ENCODE measurements around the gene ZNF526. TPM values are rescaled to one million over a fixed set of nuclear protein-coding genes. Genes with fewer than 3 reads are reported as not detected.

ZNF526 gene
- total RNA-seq, 4 donors from 2014 or later = 4.6 to 7.9 (median 6.8) TPM

GRCh38 chr19:42276821-42277220 is 56.7 kb downstream of the ZNF526 start:
- TF ChIP-seq CTCF (IDR thresholded peaks at IDR 0.05) = no peak
- TF ChIP-seq POLR2A (IDR thresholded peaks at IDR 0.05) = no peak
- no peaks in the 10 kb centered on the region for H3K9me3 ChIP-seq
- peaks cover 32 to 38% of the 10 kb centered on the region in 2 donors for H3K4me1 ChIP-seq
- no peak overlapping the region for H3K27ac ChIP-seq
- H3K36me3 ChIP-seq = peaks cover 28 to 29% of the 10 kb centered on the region in 2 donors
- 82% methylated on average over 4 of the region's 4 CpGs for WGBS, 2 donors
- intact Hi-C loops (cut with DNase I) = no loop called here
- no peak for DNase-seq
- no peak overlapping the region for H3K4me3 ChIP-seq (replicated peaks in 1 of 3)
- H3K27me3 ChIP-seq = no peaks in the 10 kb centered on the region

Other genes with a start within 250 kb of the ZNF526 start
- under 1 TPM in 1 of 4 donors, not detected in 3; 0.13 TPM for gene ATP1A3, start 226.1 kb upstream of the ZNF526 start, total RNA-seq
- 10 to 100 TPM; 12.0 to 24.2 (median 20.1) TPM for gene GRIK5, start 150.1 kb upstream of the ZNF526 start, total RNA-seq
- 10 to 100 TPM; 16.0 to 22.8 (median 21.1) TPM for gene ZNF574, start 144.1 kb upstream of the ZNF526 start, total RNA-seq
- gene POU2F2, start 87.9 kb upstream of the ZNF526 start, total RNA-seq = under 1 TPM; 0.11 to 0.49 (median 0.15) TPM
- gene DEDD2, start 2.6 kb upstream of the ZNF526 start, total RNA-seq = 10 to 100 TPM; 46.1 to 55.8 (median 50.2) TPM
- 10 to 100 TPM; 19.1 to 32.6 (median 24.6) TPM for gene GSK3A, start 22.3 kb downstream of the ZNF526 start, total RNA-seq
- gene ERF, start 34.8 kb downstream of the ZNF526 start, total RNA-seq = 10 to 100 TPM; 27.5 to 50.2 (median 39.2) TPM
- gene CIC, start 48.9 kb downstream of the ZNF526 start, total RNA-seq = 10 to 100 TPM; 50.6 to 98.3 (median 56.9) TPM
- under 1 TPM in 2 of 4 donors, not detected in 2; 0.27 to 0.45 TPM for gene PRR19, start 81.8 kb downstream of the ZNF526 start, total RNA-seq
- 10 to 100 TPM in 3 of 4 donors, 1 to 10 TPM in 1; 6.0 to 23.7 (median 19.1) TPM for gene PAFAH1B3, start 82.3 kb downstream of the ZNF526 start, total RNA-seq
- 1 to 10 TPM in 1 of 4 donors, not detected in 3; 2.8 TPM for gene TMEM145, start 93.0 kb downstream of the ZNF526 start, total RNA-seq
- gene MEGF8, start 105.3 kb downstream of the ZNF526 start, total RNA-seq = 100 to 1,000 TPM in 1 of 4 donors, 10 to 100 TPM in 3; 12.5 to 150 (median 35.7) TPM
- gene CNFN, start 170.0 kb downstream of the ZNF526 start, total RNA-seq = 1 to 10 TPM in 1 of 4 donors, not detected in 3; 1.0 TPM
- gene LIPE, start 207.1 kb downstream of the ZNF526 start, total RNA-seq = 10 to 100 TPM in 1 of 4 donors, 1 to 10 TPM in 3; 4.0 to 10.0 (median 7.4) TPM
- not detected for gene CXCL17, start 222.6 kb downstream of the ZNF526 start, total RNA-seq